Measurements from ENCODE around the gene GGPS1.

GRCh38 chr1:235367000-235367908, 38.9 kb downstream of the GGPS1 start, which contains the start of gene TBCE:
- TF ChIP-seq POLR2A (IDR thresholded peaks at IDR 0.05; ENCODE audit: low read depth) (peak; percentile 62), CTCF (IDR thresholded peaks at IDR 0.05) (peak in 2 of 3 experiments; percentile 15 to 19)

All from esophagus muscularis mucosa (tissue), 3 donors.